ENCODE data around the gene APP.

APP gene

DNA sequence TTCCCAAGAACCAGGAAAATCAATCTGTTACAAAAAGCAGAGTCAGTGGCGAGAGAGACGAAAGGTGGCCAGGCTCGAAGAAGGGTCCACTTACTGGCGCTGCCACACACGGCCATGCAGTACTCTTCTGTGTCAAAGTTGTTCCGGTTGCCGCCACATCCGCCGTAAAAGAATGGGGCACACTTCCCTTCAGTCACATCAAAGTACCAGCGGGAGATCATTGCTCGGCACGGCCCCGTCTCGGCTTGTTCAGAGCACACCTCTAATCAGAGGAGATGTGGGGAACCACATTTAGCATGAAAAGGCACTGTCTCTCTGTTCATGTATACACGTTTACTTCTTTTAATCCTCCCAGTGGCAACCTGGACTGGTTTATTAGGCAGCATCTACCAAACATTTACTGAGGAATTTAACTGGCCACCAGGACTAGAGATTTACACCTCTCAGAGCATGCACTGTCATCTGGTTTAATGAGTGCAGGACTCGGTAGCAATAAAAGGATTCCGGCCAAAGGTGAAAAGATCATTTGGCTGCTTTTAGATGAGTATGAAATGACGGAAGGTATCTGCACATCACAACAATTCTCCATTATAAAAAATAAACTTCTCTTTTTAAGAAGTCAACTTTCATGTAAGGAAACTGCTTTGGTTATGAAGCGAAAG, 170.5 kb downstream of the APP start:
- Histone ChIP-seq H3K4me1 (ENCODE audit: insufficient read depth, low read length) (peaks cover 5% of the 10 kb centered on the region), H3K27me3 (ENCODE audit: insufficient read depth, low read length) (no peaks in the 10 kb centered on the region), H3K36me3 (ENCODE audit: insufficient read depth, low read length) (peaks cover 13% of the 10 kb centered on the region), H3K4me3 (ENCODE audit: low read length) (no peak overlapping the region), H3K9me3 (ENCODE audit: low read length) (no peaks in the 10 kb centered on the region), H2AFZ (ENCODE audit: low read depth, low read length) (no peak overlapping the region)

- H3K9me3 ChIP-seq (ENCODE audit: low read length), result no peaks in the 10 kb centered on the region
- no peaks in the 10 kb centered on the region for H3K27me3 ChIP-seq (ENCODE audit: insufficient read depth, low read length)
- peaks cover 5% of the 10 kb centered on the region for H3K4me1 ChIP-seq (ENCODE audit: insufficient read depth, low read length)
- H2AFZ ChIP-seq (ENCODE audit: low read depth, low read length), result no peak overlapping the region
- H3K36me3 ChIP-seq (ENCODE audit: insufficient read depth, low read length), result peaks cover 18% of the 10 kb centered on the region
- H3K4me3 ChIP-seq (ENCODE audit: low read length), result no peak overlapping the region
Observed at GRCh38 chr21:25997788-25998611, 172.6 kb downstream of the APP start.

DNA sequence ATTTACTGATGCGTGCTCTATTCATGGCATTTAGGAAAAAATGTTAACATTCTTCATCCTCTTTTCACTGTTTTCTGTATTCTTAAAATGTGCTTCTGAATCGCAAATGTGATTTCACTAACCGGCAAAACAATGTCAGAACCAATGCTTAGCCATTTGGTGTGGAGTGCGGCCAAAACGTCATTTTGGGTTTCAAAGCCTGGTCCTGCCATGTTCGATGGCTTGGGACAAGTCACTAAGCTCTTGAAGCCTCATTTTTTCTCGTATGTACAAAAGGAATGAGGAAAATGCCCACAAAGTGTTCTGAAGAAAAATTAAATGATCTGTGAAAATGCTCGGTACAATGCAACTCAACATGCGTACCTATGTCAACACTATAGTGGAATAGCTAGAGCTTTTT, 175.3 kb downstream of the APP start:
- H3K4me3 ChIP-seq (ENCODE audit: low read length), result no peak overlapping the region
- H3K9me3 ChIP-seq (ENCODE audit: low read length), result no peaks in the 10 kb centered on the region
- H2AFZ ChIP-seq (ENCODE audit: low read depth, low read length), result no peak overlapping the region
- H3K27me3 ChIP-seq (ENCODE audit: insufficient read depth, low read length), result no peaks in the 10 kb centered on the region
- H3K4me1 ChIP-seq (ENCODE audit: insufficient read depth, low read length), result peaks cover 5% of the 10 kb centered on the region
- peaks cover 18% of the 10 kb centered on the region for H3K36me3 ChIP-seq (ENCODE audit: insufficient read depth, low read length)

DNA sequence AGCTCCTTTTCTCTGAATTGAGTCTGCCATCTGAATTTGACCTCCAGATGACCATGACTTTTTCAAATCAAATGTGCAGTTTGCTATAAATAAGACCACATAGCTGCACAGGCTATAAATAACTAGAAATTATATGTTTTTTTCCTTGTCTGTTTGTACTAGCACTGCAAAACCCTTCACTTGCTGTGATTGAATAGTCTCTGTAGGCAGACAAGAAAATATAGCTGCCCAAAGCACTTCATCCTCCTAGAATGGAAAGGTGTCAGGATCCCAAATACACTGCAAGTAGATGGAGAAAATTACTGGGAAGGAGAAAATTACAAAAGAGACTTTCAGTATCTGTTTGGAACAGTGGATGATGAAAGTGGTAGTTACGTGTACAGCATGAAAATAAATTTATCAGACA, 175.8 kb downstream of the APP start:
- no peak overlapping the region for H2AFZ ChIP-seq (ENCODE audit: low read depth, low read length)
- peaks cover 14% of the 10 kb centered on the region for H3K36me3 ChIP-seq (ENCODE audit: insufficient read depth, low read length)
- no peak overlapping the region for H3K4me3 ChIP-seq (ENCODE audit: low read length)
- H3K9me3 ChIP-seq (ENCODE audit: low read length), result no peaks in the 10 kb centered on the region
- H3K4me1 ChIP-seq (ENCODE audit: insufficient read depth, low read length), result peaks cover 5% of the 10 kb centered on the region
- H3K27me3 ChIP-seq (ENCODE audit: insufficient read depth, low read length), result no peaks in the 10 kb centered on the region

GRCh38 chr21:25988738-25989137, 181.8 kb downstream of the APP start:
- no peaks in the 10 kb centered on the region for H3K4me1 ChIP-seq (ENCODE audit: insufficient read depth, low read length)
- H3K4me3 ChIP-seq (ENCODE audit: low read length), result no peak overlapping the region
- no peak overlapping the region for H2AFZ ChIP-seq (ENCODE audit: low read depth, low read length)
- H3K27me3 ChIP-seq (ENCODE audit: insufficient read depth, low read length), result no peaks in the 10 kb centered on the region
- no peaks in the 10 kb centered on the region for H3K9me3 ChIP-seq (ENCODE audit: low read length)
- H3K36me3 ChIP-seq (ENCODE audit: insufficient read depth, low read length), result peaks cover 21% of the 10 kb centered on the region

- no peak overlapping the region for H3K4me3 ChIP-seq (ENCODE audit: low read length)
- H2AFZ ChIP-seq (ENCODE audit: low read depth, low read length), result no peak overlapping the region
- H3K4me1 ChIP-seq (ENCODE audit: insufficient read depth, low read length), result no peaks in the 10 kb centered on the region
- H3K36me3 ChIP-seq (ENCODE audit: insufficient read depth, low read length), result peaks cover 16% of the 10 kb centered on the region
- no peaks in the 10 kb centered on the region for H3K27me3 ChIP-seq (ENCODE audit: insufficient read depth, low read length)
- H3K9me3 ChIP-seq (ENCODE audit: low read length), result no peaks in the 10 kb centered on the region
Observed at GRCh38 chr21:25987531-25987930, 183.0 kb downstream of the APP start.

- H3K4me3 ChIP-seq (ENCODE audit: low read length), result no peak overlapping the region
- no peaks in the 10 kb centered on the region for H3K27me3 ChIP-seq (ENCODE audit: insufficient read depth, low read length)
- H2AFZ ChIP-seq (ENCODE audit: low read depth, low read length), result no peak overlapping the region
- H3K9me3 ChIP-seq (ENCODE audit: low read length), result no peaks in the 10 kb centered on the region
- peaks cover 22% of the 10 kb centered on the region for H3K36me3 ChIP-seq (ENCODE audit: insufficient read depth, low read length)
- no peaks in the 10 kb centered on the region for H3K4me1 ChIP-seq (ENCODE audit: insufficient read depth, low read length)
Observed at GRCh38 chr21:25986928-25987327, 183.6 kb downstream of the APP start.

DNA sequence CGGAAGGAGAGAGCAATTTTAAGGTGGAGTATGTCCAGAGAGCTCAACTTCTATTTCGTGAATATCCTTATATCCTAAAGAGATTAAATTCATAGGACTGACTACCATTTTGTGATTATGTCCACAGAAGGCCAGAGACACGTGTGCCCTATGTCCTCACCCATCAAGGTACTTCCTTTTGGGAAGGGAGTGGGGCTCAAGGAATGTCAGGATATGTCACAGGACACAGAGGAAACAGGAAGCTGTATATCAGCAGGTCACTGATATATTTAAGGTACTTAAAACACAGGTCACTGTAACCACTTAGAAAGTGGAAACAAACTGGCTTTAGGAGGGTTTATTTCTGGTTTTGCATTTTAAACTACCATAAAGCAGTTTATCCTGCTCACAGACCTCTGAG, 184.6 kb downstream of the APP start:
- Histone ChIP-seq H3K4me1 (ENCODE audit: insufficient read depth, low read length) (no peaks in the 10 kb centered on the region), H3K36me3 (ENCODE audit: insufficient read depth, low read length) (peaks cover 30% of the 10 kb centered on the region), H3K4me3 (ENCODE audit: low read length) (no peak overlapping the region), H3K27me3 (ENCODE audit: insufficient read depth, low read length) (no peaks in the 10 kb centered on the region), H3K9me3 (ENCODE audit: low read length) (no peaks in the 10 kb centered on the region), H2AFZ (ENCODE audit: low read depth, low read length) (no peak overlapping the region)

- H3K4me1 ChIP-seq (ENCODE audit: insufficient read depth, low read length), result no peaks in the 10 kb centered on the region
- H3K9me3 ChIP-seq (ENCODE audit: low read length), result no peaks in the 10 kb centered on the region
- H3K36me3 ChIP-seq (ENCODE audit: insufficient read depth, low read length), result peaks cover 41% of the 10 kb centered on the region
- H2AFZ ChIP-seq (ENCODE audit: low read depth, low read length), result no peak overlapping the region
- H3K4me3 ChIP-seq (ENCODE audit: low read length), result no peak overlapping the region
- no peaks in the 10 kb centered on the region for H3K27me3 ChIP-seq (ENCODE audit: insufficient read depth, low read length)
Observed at GRCh38 chr21:25984538-25984937, 186.0 kb downstream of the APP start.

GRCh38 chr21:25983745-25984144, 186.8 kb downstream of the APP start:
- H2AFZ ChIP-seq (ENCODE audit: low read depth, low read length), result no peak overlapping the region

DNA sequence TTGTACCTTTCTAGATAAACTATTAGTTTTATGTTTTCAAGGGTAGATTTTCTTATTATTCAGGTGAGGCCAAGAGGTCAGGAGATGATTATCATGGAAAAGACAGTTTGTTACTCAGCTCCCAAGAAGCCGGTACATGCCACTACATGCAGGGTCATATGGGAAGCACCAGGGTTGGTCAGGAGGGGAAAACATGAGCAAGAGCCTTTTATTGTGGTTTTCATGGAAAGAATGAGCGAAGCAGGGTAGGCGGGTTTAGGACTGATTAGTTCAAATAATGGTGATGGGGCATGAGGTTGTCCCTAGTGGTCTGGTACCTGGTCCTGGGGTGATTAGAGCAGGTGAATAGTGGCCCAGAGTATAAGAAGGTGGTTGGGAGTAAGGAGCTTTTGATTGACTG, 189.9 kb downstream of the APP start:
- no peak overlapping the region for H3K4me3 ChIP-seq (ENCODE audit: low read length)
- no peaks in the 10 kb centered on the region for H3K9me3 ChIP-seq (ENCODE audit: low read length)
- H3K27me3 ChIP-seq (ENCODE audit: insufficient read depth, low read length), result no peaks in the 10 kb centered on the region
- peaks cover 61% of the 10 kb centered on the region for H3K36me3 ChIP-seq (ENCODE audit: insufficient read depth, low read length)
- H3K4me1 ChIP-seq (ENCODE audit: insufficient read depth, low read length), result no peaks in the 10 kb centered on the region
- H2AFZ ChIP-seq (ENCODE audit: low read depth, low read length), result no peak overlapping the region

More at GRCh38 chr21:25983745-25984144, 186.8 kb downstream of the APP start:
- no peaks in the 10 kb centered on the region for H3K4me1 ChIP-seq (ENCODE audit: insufficient read depth, low read length)
- peaks cover 41% of the 10 kb centered on the region for H3K36me3 ChIP-seq (ENCODE audit: insufficient read depth, low read length)
- no peaks in the 10 kb centered on the region for H3K9me3 ChIP-seq (ENCODE audit: low read length)
- no peaks in the 10 kb centered on the region for H3K27me3 ChIP-seq (ENCODE audit: insufficient read depth, low read length)
- H3K4me3 ChIP-seq (ENCODE audit: low read length), result no peak overlapping the region

GRCh38 chr21:25979845-25980616, 190.5 kb downstream of the APP start:
- H3K4me3 ChIP-seq (ENCODE audit: low read length), result no peak overlapping the region
- no peaks in the 10 kb centered on the region for H3K27me3 ChIP-seq (ENCODE audit: insufficient read depth, low read length)
- H3K4me1 ChIP-seq (ENCODE audit: insufficient read depth, low read length), result no peaks in the 10 kb centered on the region
- no peaks in the 10 kb centered on the region for H3K9me3 ChIP-seq (ENCODE audit: low read length)
- peaks cover 61% of the 10 kb centered on the region for H3K36me3 ChIP-seq (ENCODE audit: insufficient read depth, low read length)
- H2AFZ ChIP-seq (ENCODE audit: low read depth, low read length), result no peak overlapping the region

DNA sequence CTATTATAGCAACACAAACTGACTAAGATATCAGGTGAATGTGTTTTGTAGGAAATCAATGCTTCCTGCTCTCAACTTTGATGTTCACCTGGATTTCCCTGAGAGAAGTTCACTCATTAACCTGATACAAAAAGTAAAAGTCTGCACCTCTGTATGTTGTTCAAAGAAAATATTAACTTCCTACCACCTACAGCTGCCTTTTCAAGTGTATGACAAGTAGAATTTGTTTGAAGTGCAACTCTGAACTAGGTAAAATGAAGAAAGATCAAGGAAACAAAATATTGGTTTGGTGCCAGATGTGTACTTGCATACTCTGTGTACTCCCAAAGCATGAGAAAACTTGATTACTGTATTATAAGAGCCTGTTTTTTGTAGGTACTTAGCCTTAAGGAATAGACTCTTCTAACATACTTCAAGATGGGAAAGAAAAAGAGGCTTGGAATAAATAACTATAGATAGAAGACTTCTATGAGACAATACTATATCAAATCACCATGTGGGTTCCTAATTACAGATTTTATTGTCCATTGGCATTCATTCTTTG, 193.4 kb downstream of the APP start:
- Histone ChIP-seq H3K27me3 (ENCODE audit: insufficient read depth, low read length) (no peaks in the 10 kb centered on the region), H3K4me1 (ENCODE audit: insufficient read depth, low read length) (no peaks in the 10 kb centered on the region), H3K4me3 (ENCODE audit: low read length) (no peak overlapping the region), H3K36me3 (ENCODE audit: insufficient read depth, low read length) (peaks cover 78% of the 10 kb centered on the region), H3K9me3 (ENCODE audit: low read length) (peaks cover 3% of the 10 kb centered on the region), H2AFZ (ENCODE audit: low read depth, low read length) (no peak overlapping the region)
